SK-N-MC (cell line): Measurements from ENCODE around the gene PPP2R3B.
"Not testable (repeated sequence)": the region's sequence is repeated elsewhere in the genome, so short reads cannot be mapped to it uniquely, and the experiment has no call there.

ENCODE experiments used
- DNase-seq: peaks from one replicate; pipeline ENCODE4 v3.0.0-alpha.2; 2011; ENCODE audit warnings: low read depth, low spot score
- H3K27ac ChIP-seq: fragments of 200-600 bp; sonication (generic); 2 replicates; pipeline ENCODE4 v1.5.1; 2016; ENCODE audit warnings: mixed run types
- H3K36me3 ChIP-seq: fragments of 200-600 bp; sonication (generic); 2 replicates; pipeline ENCODE4 v1.6.1; 2017; ENCODE audit warnings: antibody characterized with exemption, low read length, mixed read lengths; ENCODE audit not compliant: insufficient read depth
- H3K4me3 ChIP-seq: fragments of 200-600 bp; sonication (generic); 2 replicates; pipeline ENCODE4 v1.5.1; 2016
- H3K9ac ChIP-seq: fragments of 200-600 bp; sonication (generic); 2 replicates; pipeline ENCODE4 v1.8.0; 2017; ENCODE audit warnings: mixed run types, mixed read lengths; ENCODE audit not compliant: insufficient read length
- H3K9me3 ChIP-seq: fragments of 200-600 bp; sonication (generic); 2 replicates; pipeline ENCODE4 v1.6.1; 2017; ENCODE audit warnings: low read depth, mild to moderate bottlenecking, antibody characterized with exemption, low read length, moderate library complexity, mixed read lengths
- EZH2 ChIP-seq: fragments of 200-600 bp; sonication (generic); IDR thresholded peaks from one replicate; pipeline ENCODE4 v1.6.1; 2017; ENCODE audit warnings: antibody characterized with exemption
- FOXP2 ChIP-seq: optimal IDR thresholded peaks from 2 replicates; pipeline ENCODE3; 2011; ENCODE audit warnings: mild to moderate bottlenecking, moderate library complexity; ENCODE audit not compliant: insufficient read depth; ENCODE audit errors: extremely low read length, control extremely low read depth
- POLR2AphosphoS5 ChIP-seq: IDR thresholded peaks from 2 replicates; pipeline ENCODE4 v1.6.1; 2012; ENCODE audit warnings: mild to moderate bottlenecking, low read depth, low read length, borderline replicate concordance

PPP2R3B gene

GRCh38 chrX:329291-329910, 57.3 kb downstream of the PPP2R3B start:
- Histone ChIP-seq H3K9me3 (no peaks in the 10 kb centered on the region), H3K9ac (no peak overlapping the region), H3K27ac (no peak overlapping the region), H3K36me3 (no peaks in the 10 kb centered on the region), H3K4me3 (no peak overlapping the region)
- DNase-seq = no peak
- TF ChIP-seq EZH2 (no peak), POLR2AphosphoS5 (no peak), FOXP2 (no peak)

DNA sequence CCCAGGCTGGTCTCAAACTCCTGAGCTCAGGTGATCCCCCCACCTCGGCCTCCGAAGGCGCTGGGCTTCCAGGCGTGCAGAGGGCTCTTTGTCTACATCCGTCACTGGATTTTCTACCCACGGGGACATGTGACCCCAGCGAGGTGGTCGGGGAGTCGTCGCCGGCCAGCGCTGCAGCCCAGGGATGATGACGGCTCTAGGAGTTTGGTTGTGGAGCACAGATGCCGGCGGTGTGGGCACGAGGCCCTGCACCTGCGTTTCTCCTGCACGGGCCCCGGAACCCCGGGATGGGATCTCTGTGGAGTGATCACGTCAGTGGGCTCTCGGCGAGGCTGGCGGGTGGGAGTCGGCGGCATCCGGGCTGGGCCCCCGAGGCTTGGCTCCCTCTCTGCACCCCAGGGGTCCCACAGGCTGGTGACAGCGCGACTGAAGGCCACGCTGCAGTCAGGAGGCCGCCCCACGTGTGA, 59.0 kb downstream of the PPP2R3B start:
- TF ChIP-seq POLR2AphosphoS5 = no peak
- TF ChIP-seq EZH2 = no peak
- TF ChIP-seq FOXP2 = no peak
- Histone ChIP-seq H3K9me3 (no peaks in the 10 kb centered on the region), H3K36me3 (no peaks in the 10 kb centered on the region), H3K9ac (no peak overlapping the region), H3K4me3 (no peak overlapping the region), H3K27ac (no peak overlapping the region)
- DNase-seq = no peak

GRCh38 chrX:324664-325063, 62.0 kb downstream of the PPP2R3B start:
- not testable (repeated sequence) for H3K4me3 ChIP-seq, DNase-seq, H3K27ac ChIP-seq, H3K36me3 ChIP-seq, H3K9me3 ChIP-seq, H3K9ac ChIP-seq

GRCh38 chrX:323721-324628, 62.7 kb downstream of the PPP2R3B start:
- DNase-seq = no peak
- Histone ChIP-seq H3K9me3 (no peaks in the 10 kb centered on the region), H3K9ac (no peak overlapping the region), H3K4me3 (no peak overlapping the region), H3K27ac (no peak overlapping the region), H3K36me3 (no peaks in the 10 kb centered on the region)
- TF ChIP-seq FOXP2 (no peak), POLR2AphosphoS5 (no peak), EZH2 (no peak)

DNA sequence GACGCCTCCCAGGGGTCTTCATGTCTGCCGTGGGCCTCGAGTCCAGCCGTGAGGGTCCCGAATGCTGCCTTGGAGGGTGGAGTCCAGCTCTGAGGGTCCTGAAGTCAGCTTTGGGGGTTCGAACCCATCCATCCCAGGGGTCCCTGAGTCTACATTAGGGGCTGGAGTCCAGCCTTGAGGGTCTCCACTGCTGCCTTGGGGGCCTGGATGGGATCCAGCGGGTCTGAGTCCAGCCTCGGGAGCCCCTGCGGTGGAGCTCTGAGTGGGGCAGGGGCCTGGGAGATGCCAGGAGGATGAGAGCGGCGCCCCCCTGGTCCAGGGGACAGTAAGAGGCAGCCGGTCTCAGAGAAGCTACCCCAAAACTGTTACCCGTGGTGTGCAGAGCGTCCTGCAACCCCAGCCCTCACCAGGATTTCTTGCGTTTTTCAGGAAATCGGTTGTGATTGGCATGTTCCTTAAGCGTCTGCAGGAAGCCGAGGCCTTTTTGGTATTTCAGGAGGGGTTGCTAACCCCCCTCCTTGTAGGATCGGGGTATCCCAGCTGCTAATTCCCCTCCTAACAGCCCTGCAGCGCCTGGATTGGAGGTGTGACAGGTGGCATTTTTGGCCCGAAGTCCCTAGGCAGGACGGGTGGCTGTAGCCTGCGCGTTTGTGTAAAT, 66.5 kb downstream of the PPP2R3B start:
- no peak for DNase-seq
- peak overlapping the region; percentile 91 for H3K9ac ChIP-seq
- no peak overlapping the region for H3K27ac ChIP-seq
- H3K4me3 ChIP-seq = peak overlapping the region; percentile 89
- H3K36me3 ChIP-seq = peaks cover 9% of the 10 kb centered on the region; the same call in 1 of the 2 replicates
- TF ChIP-seq POLR2AphosphoS5 (no peak), FOXP2 (no peak), EZH2 (no peak)
- no peaks in the 10 kb centered on the region for H3K9me3 ChIP-seq

- peak overlapping the region; percentile 89 for H3K4me3 ChIP-seq
- TF ChIP-seq EZH2 (no peak), FOXP2 (no peak), POLR2AphosphoS5 (no peak)
- H3K27ac ChIP-seq = peak overlapping the region; percentile 77
- H3K36me3 ChIP-seq = peaks cover 13% of the 10 kb centered on the region; the same call in 1 of the 2 replicates
- peak overlapping the region; percentile 91 for H3K9ac ChIP-seq
- H3K9me3 ChIP-seq = no peaks in the 10 kb centered on the region
- no peak for DNase-seq
Observed at GRCh38 chrX:319579-320125, 67.1 kb downstream of the PPP2R3B start.

DNA sequence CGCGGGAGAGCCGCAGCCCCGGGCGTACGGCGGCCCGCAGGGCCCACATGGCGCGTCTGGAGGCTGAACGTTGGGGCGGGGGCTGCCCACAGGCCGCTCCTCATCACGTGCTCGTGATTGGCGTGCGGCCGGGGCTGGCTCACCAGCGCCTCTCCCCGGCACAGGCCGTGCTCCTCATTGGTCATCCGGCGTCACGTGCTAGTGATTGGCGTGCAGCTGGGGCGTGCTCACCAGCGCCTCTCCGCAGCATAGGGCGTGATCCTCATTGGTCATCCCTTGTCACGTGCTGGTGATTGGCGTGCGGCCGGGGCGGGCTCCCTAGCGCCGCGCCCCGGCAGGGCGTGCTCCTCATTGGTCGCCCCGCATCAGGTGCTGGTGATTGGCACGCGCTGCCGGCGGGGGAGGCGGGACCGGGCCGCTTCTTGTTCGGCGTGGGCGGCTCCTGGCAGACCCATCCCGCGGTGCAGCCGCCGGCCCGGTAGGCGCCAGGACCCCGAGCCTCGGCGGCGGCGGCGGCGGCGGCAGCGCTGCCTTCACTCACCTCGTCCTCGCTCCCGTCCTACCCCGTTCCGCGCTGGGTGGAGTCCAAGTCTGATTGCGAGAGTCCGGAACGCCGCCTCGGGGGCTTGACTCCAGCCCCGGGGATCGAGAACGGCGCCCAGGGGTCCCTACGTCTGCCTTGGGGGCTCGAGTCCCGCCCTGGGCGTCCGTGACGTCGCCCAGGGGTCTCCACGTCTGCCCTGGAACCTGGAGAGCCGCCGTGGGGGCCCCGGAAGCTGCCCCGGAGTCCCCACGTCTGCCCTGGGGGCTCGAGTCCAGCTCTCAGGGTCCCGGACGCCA, 67.7 kb downstream of the PPP2R3B start, which contains the start of gene GTPBP6:
Gene GTPBP6, minus strand, starts transcription at position 58 of the 840 bp plus-strand sequence. Its CDS starts 9 bp downstream, at position 49.
- DNase-seq = peak; percentile 97
- H3K27ac ChIP-seq = peak within 1 kb of the TSS; percentile 93
- TF ChIP-seq FOXP2 (no peak), POLR2AphosphoS5 (peak; percentile 64; the same call in 1 of the 2 replicates)

More for the DNA sequence above, 67.7 kb downstream of the PPP2R3B start, which contains the start of gene GTPBP6:
- Histone ChIP-seq H3K36me3 (peaks cover 13% of the 10 kb centered on the region; the same call in 1 of the 2 replicates), H3K9me3 (no peaks in the 10 kb centered on the region), H3K4me3 (peak within 1 kb of the TSS; percentile 89), H3K9ac (peak within 1 kb of the TSS; percentile 91)
